Smooth muscle cell (in vitro differentiated cells): ENCODE results near the gene PRKD1. TPM values are rescaled to one million over a fixed set of nuclear protein-coding genes. Genes with fewer than 3 reads are reported as not detected.

ENCODE experiments used
- DNase-seq: peaks from one replicate; lab custom pipeline; 2025; ENCODE audit not compliant: unreplicated experiment; lab: John Stamatoyannopoulos, UW
- H2AFZ ChIP-seq: fragments of 200-600 bp; sonication (generic); 2 replicates; pipeline ENCODE4 v1.6.0; 2016; ENCODE audit warnings: antibody characterized with exemption, low read depth, mild to moderate bottlenecking
- H3F3A ChIP-seq: fragments of 200-600 bp; sonication (generic); 2 replicates; pipeline ENCODE4 v1.6.0; 2017; ENCODE audit warnings: antibody characterized with exemption, low read depth
- H3K27ac ChIP-seq: fragments of 200-600 bp; sonication (generic); 2 replicates; pipeline ENCODE4 v1.5.1; 2016; ENCODE audit warnings: low read depth, mild to moderate bottlenecking
- H3K27me3 ChIP-seq: fragments of 200-600 bp; sonication (generic); 2 replicates; pipeline ENCODE4 v1.6.1; 2016; ENCODE audit warnings: low read depth, mild to moderate bottlenecking
- H3K36me3 ChIP-seq: fragments of 200-600 bp; sonication (generic); 2 replicates; pipeline ENCODE4 v1.5.1; 2016; ENCODE audit warnings: low read depth
- H3K4me1 ChIP-seq: fragments of 200-600 bp; sonication (generic); 2 replicates; pipeline ENCODE4 v1.5.1; 2016; ENCODE audit warnings: low read depth
- H3K4me2 ChIP-seq: fragments of 200-600 bp; sonication (generic); 2 replicates; pipeline ENCODE4 v1.6.0; 2016; ENCODE audit warnings: mild to moderate bottlenecking
- H3K4me3 ChIP-seq: fragments of 200-600 bp; sonication (generic); 2 replicates; pipeline ENCODE4 v1.5.1; 2016; ENCODE audit warnings: mild to moderate bottlenecking
- H3K79me2 ChIP-seq: fragments of 200-600 bp; sonication (generic); 2 replicates; pipeline ENCODE4 v1.6.0; 2016; ENCODE audit warnings: low read depth, mild to moderate bottlenecking
- H3K9ac ChIP-seq: fragments of 200-600 bp; sonication (generic); 2 replicates; pipeline ENCODE4 v1.6.0; 2016; ENCODE audit warnings: low read depth
- H3K9me3 ChIP-seq: fragments of 200-600 bp; sonication (generic); replicated peaks from 2 replicates; pipeline ENCODE4 v1.5.1; 2016; ENCODE audit warnings: low read depth
- H4K20me1 ChIP-seq: fragments of 200-600 bp; sonication (generic); 2 replicates; pipeline ENCODE4 v1.6.0; 2016; ENCODE audit warnings: low read depth
- whole genome bisulfite sequencing: methylation state at CpG from one replicate; pipeline ENCODE4 v1.1.7; 2016; ENCODE audit warnings: low lambda C conversion rate; 5-methylcytosine and 5-hydroxymethylcytosine counted together
- polyA plus RNA-seq: library from polyadenylated mRNA; unstranded; fragments of >200 nt; fragmentation: Nextera tagmentation; extraction: Ambion mirVana; gene quantifications from 2 replicates; pipeline ENCODE4 v1.2.1, GENCODE V29; 2016
- total RNA-seq: library from RNA; depleted of rRNA; stranded (reverse); fragments of >200 nt; gene quantifications from 2 replicates; pipeline ENCODE4 v1.2.3, GENCODE V29; 2014
- TF ChIP-seq, protein P1 (sequence below): fragments of 200-600 bp; sonication (generic); IDR thresholded peaks from 2 replicates; pipeline ENCODE4 v1.5.1; 2017; ENCODE audit warnings: borderline replicate concordance, mild to moderate bottlenecking, antibody characterized with exemption; ENCODE audit not compliant: insufficient read depth, poor library complexity, severe bottlenecking

PRKD1 gene
- total and polyA plus RNA-seq, 2 experiments from 2014 or later, result 3.7 to 7.2 TPM

DNA sequence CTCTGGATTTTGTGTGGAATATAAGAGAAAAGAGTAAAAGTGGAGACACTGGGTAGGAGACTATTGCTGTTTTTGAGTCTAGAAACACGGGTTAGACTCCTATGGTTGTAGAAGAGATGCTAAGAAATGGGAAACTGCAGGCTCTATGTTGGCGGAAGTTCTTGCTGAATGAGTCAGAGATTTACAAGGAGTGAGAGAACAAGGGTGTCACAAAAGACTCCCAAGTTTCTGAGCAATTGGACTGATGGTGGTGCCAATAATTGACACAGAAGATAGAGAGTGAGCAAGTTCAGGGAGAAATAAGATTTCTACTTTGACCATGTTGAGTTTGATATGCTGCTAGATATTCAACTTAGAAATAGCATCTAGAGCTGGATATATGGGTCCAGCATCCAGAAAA, 2.6 kb upstream of the PRKD1 start:
- no peak for DNase-seq

DNA sequence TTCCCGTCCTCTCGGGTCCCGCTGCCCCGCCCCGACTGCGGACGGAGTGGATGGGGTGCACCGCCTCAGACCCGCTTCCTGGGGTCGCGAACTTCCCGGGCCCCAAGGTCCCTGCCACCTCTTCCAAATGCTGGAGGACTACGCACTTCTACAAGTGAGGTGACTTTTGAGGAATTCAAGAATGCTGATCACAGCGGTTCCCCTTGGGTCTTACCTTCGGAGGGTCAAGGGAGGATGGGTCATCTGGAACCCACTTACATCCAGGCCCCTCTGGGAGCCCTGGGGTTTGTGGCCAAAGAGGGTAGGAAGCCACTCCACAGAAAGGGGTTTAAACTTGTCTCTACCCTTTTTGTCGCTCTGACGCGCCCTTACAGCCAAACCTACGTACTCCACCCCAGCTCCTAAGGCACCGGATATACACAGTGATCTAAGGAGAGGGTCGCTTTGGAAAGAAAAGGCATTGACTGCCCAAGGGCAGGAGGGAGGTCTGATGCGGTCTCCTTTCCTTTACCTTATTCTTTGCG, 532 bp upstream of the PRKD1 start:
- peaks cover 19% of the 10 kb centered on the region for H3K4me1 ChIP-seq
- H3K9me3 ChIP-seq, result no peaks in the 10 kb centered on the region
- peak overlapping the region; percentile 94 for H2AFZ ChIP-seq
- no peaks in the 10 kb centered on the region for H3K27me3 ChIP-seq
- H3K36me3 ChIP-seq, result no peaks in the 10 kb centered on the region
- DNase-seq, result no peak
- peaks cover 17% of the 10 kb centered on the region for H3K79me2 ChIP-seq
- H3K4me2 ChIP-seq, result peak overlapping the region; percentile 97
- H3K27ac ChIP-seq, result no peak overlapping the region
- 14% methylated on average over 23 of the region's 23 CpGs for WGBS
- peak overlapping the region; percentile 87 for H3K4me3 ChIP-seq
- H3K9ac ChIP-seq, result no peak overlapping the region
- peaks cover 27% of the 10 kb centered on the region for H4K20me1 ChIP-seq
- peaks cover 21% of the 10 kb centered on the region for H3F3A ChIP-seq
- TF ChIP-seq, protein P1, sequence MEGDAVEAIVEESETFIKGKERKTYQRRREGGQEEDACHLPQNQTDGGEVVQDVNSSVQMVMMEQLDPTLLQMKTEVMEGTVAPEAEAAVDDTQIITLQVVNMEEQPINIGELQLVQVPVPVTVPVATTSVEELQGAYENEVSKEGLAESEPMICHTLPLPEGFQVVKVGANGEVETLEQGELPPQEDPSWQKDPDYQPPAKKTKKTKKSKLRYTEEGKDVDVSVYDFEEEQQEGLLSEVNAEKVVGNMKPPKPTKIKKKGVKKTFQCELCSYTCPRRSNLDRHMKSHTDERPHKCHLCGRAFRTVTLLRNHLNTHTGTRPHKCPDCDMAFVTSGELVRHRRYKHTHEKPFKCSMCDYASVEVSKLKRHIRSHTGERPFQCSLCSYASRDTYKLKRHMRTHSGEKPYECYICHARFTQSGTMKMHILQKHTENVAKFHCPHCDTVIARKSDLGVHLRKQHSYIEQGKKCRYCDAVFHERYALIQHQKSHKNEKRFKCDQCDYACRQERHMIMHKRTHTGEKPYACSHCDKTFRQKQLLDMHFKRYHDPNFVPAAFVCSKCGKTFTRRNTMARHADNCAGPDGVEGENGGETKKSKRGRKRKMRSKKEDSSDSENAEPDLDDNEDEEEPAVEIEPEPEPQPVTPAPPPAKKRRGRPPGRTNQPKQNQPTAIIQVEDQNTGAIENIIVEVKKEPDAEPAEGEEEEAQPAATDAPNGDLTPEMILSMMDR, result no peak

More for the DNA sequence above, 2.6 kb upstream of the PRKD1 start:
- Histone ChIP-seq H3K9me3 (no peaks in the 10 kb centered on the region), H3F3A (peaks cover 20% of the 10 kb centered on the region), H3K4me1 (peaks cover 16% of the 10 kb centered on the region), H3K4me3 (no peak overlapping the region), H4K20me1 (peaks cover 14% of the 10 kb centered on the region), H3K9ac (no peak overlapping the region), H2AFZ (no peak overlapping the region), H3K4me2 (peak overlapping the region; percentile 41), H3K36me3 (no peaks in the 10 kb centered on the region), H3K27ac (no peak overlapping the region), H3K79me2 (no peaks in the 10 kb centered on the region), H3K27me3 (no peaks in the 10 kb centered on the region)
- TF ChIP-seq, protein P1, result no peak
- WGBS, result 7% methylated on average over 2 of the region's 2 CpGs

DNA sequence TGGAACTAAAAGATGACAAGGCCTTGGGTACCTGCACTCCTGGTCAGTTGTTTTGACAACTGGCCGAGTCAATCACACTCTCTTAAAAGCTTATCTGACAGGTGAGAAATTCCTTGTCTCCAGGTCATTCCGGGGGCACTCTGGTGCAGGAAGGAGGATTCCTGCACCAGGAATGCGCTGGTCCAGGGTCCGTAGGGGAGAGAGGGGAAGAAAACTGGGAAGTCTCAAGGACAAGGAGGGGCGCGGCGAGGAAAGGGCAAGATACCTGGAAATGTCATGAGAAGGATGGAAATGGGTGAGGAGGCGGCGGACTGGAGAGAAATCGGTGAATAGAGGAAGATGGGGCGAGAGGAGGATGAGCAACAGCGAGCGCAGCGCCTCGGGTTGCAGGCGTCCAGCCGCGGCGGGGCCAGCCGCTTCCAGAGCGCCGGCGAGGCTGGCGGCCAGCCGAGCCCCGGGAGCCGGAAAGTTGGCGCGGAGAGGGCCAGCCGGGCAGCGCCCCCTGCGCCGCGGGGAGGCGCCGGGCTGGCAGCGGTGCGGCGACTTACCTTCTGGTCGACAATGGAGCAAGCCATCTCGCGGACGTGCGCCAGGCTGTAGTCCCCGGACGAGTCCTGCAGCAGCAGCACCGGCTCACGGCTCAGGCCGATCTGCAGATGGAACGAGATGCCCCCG, 809 bp downstream of the PRKD1 start:
- 0% methylated on average over 49 of the region's 51 CpGs for WGBS
- Histone ChIP-seq H3K79me2 (peaks cover 30% of the 10 kb centered on the region), H3K4me3 (peak overlapping the region; percentile 87), H3K4me2 (peak overlapping the region; percentile 97), H3F3A (peaks cover 21% of the 10 kb centered on the region), H3K4me1 (peaks cover 19% of the 10 kb centered on the region), H3K9me3 (no peaks in the 10 kb centered on the region), H3K9ac (no peak overlapping the region), H3K36me3 (no peaks in the 10 kb centered on the region), H4K20me1 (peaks cover 27% of the 10 kb centered on the region), H3K27ac (no peak overlapping the region), H3K27me3 (no peaks in the 10 kb centered on the region), H2AFZ (peak overlapping the region; percentile 96)
- peak; percentile 53 for DNase-seq
- TF ChIP-seq, protein P1, result peak; percentile 4

DNA sequence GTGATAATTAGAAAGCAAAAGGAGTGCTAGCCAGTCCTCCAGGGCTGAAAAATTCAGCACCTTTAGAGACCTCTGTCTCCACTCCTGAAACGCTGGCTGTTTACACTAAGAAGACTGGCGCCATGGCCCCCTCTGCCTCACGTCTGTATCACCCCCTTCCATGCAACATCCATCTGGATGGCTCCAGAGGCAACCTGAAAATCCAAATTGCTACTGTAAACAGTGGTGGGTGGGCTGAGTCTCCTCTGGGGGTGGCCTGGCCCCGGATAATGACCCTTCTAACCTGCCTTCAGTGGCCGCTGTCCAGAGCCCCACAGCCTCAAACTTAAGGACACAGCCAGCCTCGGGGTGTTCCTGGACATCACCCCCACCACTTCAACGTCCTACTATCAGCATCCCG, 1.4 kb downstream of the PRKD1 start:
- Histone ChIP-seq H3K4me3 (peak overlapping the region; percentile 87), H3K4me2 (peak overlapping the region; percentile 97), H3K79me2 (peaks cover 30% of the 10 kb centered on the region), H3K27ac (no peak overlapping the region), H3K9me3 (no peaks in the 10 kb centered on the region), H3K4me1 (peaks cover 19% of the 10 kb centered on the region), H3F3A (peaks cover 21% of the 10 kb centered on the region), H3K27me3 (no peaks in the 10 kb centered on the region), H4K20me1 (peaks cover 27% of the 10 kb centered on the region), H3K36me3 (no peaks in the 10 kb centered on the region), H3K9ac (no peak overlapping the region), H2AFZ (peak overlapping the region; percentile 96)
- 6% methylated on average over 8 of the region's 8 CpGs for WGBS
- TF ChIP-seq, protein P1, result no peak
- no peak for DNase-seq
